CD4-positive, alpha-beta T cell treated with Interleukin-6 at 100 ng/mL for 8 hours (primary cell): Measurements from ENCODE around the gene TXNDC12.

Experiments used
- DNase-seq: peaks from one replicate; pipeline ENCODE4 v3.0.0-alpha.2; 2020; ENCODE audit warnings: mixed read lengths, low spot score

The TXNDC12 gene

DNA sequence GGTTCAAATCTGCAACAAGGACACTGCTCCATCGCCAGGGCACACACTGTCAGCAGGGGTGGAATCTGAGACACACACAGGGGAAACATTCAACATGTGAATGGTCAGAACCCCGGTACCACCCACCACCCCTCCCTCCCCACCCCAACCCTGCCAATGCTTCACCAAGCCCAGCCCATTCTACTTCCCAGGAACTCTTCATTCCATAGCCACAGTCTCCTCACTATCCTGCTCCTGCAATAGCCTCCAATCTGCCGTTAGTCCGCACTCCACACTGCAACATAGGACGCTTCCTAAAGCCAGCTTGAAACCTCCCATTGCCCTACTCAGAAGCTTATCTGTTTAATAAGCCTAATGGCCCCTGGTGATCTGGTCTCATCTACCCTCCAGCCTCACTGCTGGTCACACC, 57.0 kb downstream of the TXNDC12 start:
- no peak for DNase-seq

GRCh38 chr1:51990478-51990965, 64.5 kb downstream of the TXNDC12 start, which contains the start of gene RAB3B:
TSS of gene RAB3B (minus strand) at chr1:51990700. CDS start at chr1:51977117, 13,583 bp downstream.
- peak; percentile 62 for DNase-seq

- DNase-seq = peak; percentile 6
Observed at GRCh38 chr1:51989582-51990477, 65.2 kb downstream of the TXNDC12 start.

DNA sequence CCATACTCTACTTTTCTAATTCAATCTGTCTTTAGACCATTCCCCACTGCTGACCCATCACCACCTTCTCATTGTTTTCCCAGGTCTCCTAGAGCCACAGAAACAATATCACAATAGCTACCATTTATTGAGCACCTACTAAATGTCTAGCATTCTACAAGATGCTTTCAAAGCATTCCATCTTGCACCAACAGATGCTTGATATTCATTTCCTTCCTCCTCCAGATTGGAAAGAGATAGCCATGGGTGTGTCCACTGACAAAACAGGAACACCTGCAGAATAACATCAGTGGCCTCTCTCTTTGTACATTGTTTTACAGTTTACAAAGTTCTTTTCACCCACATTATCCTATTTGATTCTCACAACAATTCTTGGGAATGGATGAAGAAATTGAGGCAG, 66.7 kb downstream of the TXNDC12 start:
- DNase-seq = no peak

GRCh38 chr1:51986718-51987117, 68.3 kb downstream of the TXNDC12 start:
- no peak for DNase-seq

DNA sequence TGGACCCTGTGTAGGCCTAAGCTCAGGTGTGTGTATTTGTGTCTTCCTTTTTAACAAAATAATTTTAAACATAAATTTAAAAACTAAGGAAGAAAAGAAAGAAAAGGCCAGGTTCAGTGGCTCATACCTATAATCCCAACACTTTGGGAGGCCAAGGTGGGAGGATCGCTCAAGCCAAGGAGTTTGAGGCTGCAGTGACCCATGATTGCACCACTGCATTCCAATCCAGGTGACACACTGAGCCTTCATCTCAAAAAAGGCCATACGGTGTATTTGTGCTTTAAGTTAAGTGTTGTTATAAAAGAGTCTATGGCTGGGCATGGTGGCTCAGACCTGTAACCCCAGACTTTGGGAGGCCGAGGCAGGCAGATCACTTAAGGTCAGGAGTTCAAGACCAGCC, 72.8 kb downstream of the TXNDC12 start:
- DNase-seq = no peak

DNA sequence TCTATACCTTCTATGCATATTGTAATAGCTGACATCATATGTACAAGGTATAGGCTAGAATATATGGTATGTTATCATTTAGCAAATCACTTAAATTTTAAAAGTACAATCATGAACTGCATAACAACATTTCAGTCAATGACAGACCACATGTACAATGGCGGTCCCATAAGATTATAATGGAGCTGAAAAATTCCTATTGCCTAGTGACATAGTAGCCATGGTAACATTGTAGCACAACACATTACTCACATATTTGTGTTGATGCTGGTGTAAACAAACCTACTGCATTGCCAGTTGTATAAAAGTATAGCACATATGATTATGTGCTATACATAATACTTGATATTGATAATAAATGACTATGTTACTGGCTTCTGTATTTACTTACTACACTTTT, 73.4 kb downstream of the TXNDC12 start:
- no peak for DNase-seq

- DNase-seq = no peak
Observed at GRCh38 chr1:51978099-51978498, 76.9 kb downstream of the TXNDC12 start.

DNA sequence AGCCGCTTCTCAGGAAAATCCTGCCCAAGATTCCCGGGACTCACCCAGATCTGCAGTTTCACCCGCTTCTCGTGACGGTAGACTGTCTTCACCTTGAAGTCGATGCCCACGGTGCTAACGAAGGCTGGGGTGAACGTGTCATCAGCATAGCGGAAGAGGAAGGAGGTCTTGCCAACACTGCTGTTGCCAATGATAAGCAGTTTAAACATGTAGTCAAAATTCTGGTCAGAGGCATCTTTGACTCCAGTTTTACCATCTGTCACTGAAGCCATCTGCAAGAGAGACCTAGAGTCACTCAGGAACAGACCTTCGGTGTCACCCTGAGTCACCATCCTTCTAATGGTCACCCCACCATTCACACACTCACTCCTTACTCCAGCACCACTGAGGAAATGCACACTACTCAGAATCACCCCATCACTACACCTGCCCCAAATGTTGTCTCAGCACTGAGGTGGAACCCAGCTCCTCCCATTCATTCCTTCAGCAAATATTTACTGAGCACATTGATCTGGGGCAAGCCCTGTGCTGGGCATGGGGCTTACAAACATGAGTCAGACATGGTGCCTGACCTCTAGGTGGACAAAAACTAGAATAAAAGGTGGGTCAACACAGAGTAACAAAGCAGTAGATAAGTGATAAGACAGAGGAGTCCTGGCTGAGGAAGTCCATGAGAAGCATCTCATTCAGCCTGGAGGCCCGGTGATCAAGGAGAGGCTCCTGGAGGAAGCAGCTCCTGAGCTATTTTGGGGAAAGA, 78.0 kb downstream of the TXNDC12 start:
- DNase-seq = no peak

DNA sequence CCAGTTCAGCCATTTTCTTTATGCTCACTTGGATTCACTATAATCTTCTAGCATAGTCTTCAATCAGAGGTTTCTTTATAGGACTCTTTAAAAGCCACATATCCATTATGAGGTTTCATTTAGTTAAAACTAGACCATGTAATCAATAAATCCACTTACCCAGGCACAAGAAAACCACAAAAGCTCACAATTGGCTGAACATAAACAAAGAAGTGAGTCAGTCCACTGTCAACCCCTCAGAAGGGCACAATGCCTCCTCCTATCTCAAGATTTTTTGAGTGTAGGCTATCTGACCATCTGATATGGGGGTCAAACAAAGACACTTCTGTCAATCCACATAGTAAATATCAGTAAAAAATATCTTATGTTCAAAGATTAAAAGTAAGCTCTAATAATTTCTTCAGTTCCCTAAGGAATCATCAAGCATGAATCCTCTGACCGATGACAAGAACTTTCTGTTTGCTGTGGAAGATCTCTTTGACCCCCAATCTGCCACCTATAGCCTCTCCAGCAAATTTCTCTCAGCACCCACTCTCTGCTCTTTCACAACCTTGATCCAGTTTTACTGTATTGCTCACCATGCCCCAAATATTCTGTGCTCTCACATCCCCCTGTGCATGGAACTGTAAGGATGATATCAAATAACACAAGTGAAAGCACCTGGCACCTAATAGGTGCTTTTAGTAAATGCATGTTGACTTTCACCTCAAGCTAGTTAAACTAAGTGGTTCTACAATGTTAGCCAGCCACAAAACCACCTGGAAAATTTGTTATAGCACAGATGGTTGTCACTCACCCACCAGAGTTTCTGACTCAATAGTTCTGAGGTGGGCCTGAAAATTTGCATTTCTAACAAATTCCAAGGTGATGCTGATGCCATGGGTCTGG, 81.2 kb downstream of the TXNDC12 start:
- no peak for DNase-seq
